Spleen (tissue), 11 donors: ENCODE data around the gene FAM3C. TPM values are rescaled to one million over a fixed set of nuclear protein-coding genes. Genes with fewer than 3 reads are reported as not detected.

Experiments used
- DNase-seq: peaks from one replicate; pipeline ENCODE4 v3.0.0-alpha.2; 2020
- H3K27ac ChIP-seq, 8 donors: fragments of 200-600 bp; sonication (generic) in 7 of 8; 1 replicate in 4 of 8; 2 replicates in 4 of 8; pipeline versions ENCODE4 v1.5.0 to v1.8.0; 2016 to 2021; ENCODE audit warnings: inconsistent platforms in 4 of 8, mild to moderate bottlenecking in 4 of 8, moderate library complexity in 1 of 8
- H3K27me3 ChIP-seq, 7 donors: fragments of 200-600 bp; sonication (generic) in 6 of 7; replicated peaks in 1 of 7; 1 replicate in 4 of 7; 2 replicates in 3 of 7; pipeline versions ENCODE4 v1.5.0 to v1.8.0; 2016 to 2021; ENCODE audit warnings: inconsistent platforms in 3 of 7, mild to moderate bottlenecking in 1 of 7
- H3K36me3 ChIP-seq, 6 donors: fragments of 200-600 bp; sonication (generic) in 5 of 6; 1 replicate in 4 of 6; 2 replicates in 2 of 6; pipeline versions ENCODE4 v1.5.0 to v1.8.0; 2016 to 2021; ENCODE audit warnings: inconsistent platforms in 2 of 6
- H3K4me1 ChIP-seq, 6 donors: fragments of 200-600 bp; sonication (generic) in 5 of 6; 1 replicate in 3 of 6; 2 replicates in 3 of 6; pipeline versions ENCODE4 v1.5.0 to v1.8.0; 2016 to 2021; ENCODE audit warnings: inconsistent platforms in 3 of 6
- H3K4me3 ChIP-seq, 8 donors: fragments of 200-600 bp; sonication (generic) in 7 of 8; 1 replicate in 4 of 8; 2 replicates in 4 of 8; pipeline versions ENCODE4 v1.5.0 to v1.8.0; 2016 to 2021; ENCODE audit warnings: inconsistent platforms in 4 of 8, mild to moderate bottlenecking in 4 of 8, moderate library complexity in 2 of 8
- H3K9me3 ChIP-seq, 8 donors: fragments of 200-600 bp; sonication (generic) in 7 of 8; 1 replicate in 4 of 8; 2 replicates in 4 of 8; pipeline versions ENCODE4 v1.5.0 to v1.8.0; 2016 to 2021; ENCODE audit warnings: inconsistent platforms in 4 of 8
- CTCF ChIP-seq, 11 experiments: fragments of 200-600 bp in 7 of 11; fragments of 450-650 bp in 4 of 11; sonication (generic) in 4 of 11; IDR thresholded peaks in 8 of 11; conservative IDR thresholded peaks in 3 of 11; 1 replicate in 7 of 11; 2 replicates in 4 of 11; pipeline versions ENCODE4 v1.4.0 to v1.8.0; 2016 to 2021; ENCODE audit warnings: antibody characterized with exemption in 11 of 11, inconsistent platforms in 4 of 11, mild to moderate bottlenecking in 1 of 11
- POLR2A ChIP-seq, 3 donors: fragments of 450-650 bp; IDR thresholded peaks; one replicate each; pipeline ENCODE4 v1.5.1; 2017; ENCODE audit warnings: antibody characterized with exemption in 3 of 3, mild to moderate bottlenecking in 1 of 3
- POLR2AphosphoS5 ChIP-seq, 3 donors: sonication (generic); formaldehyde crosslinking; IDR thresholded peaks; one replicate each; pipeline ENCODE4 v1.5.1; 2017; ENCODE audit warnings: antibody characterized with exemption in 3 of 3
- WGBS, 5 donors: extraction: QIAGEN DNeasy Blood & Tissue Kit in 3 of 5; methylation state at CpG; one replicate each; pipeline versions ENCODE4 v1.1.5 to v1.1.7; 2013 to 2018; 5-methylcytosine and 5-hydroxymethylcytosine counted together
- intact Hi-C: fragments of 100-400 bp; cut with DNase I; formaldehyde crosslinking; loops from one replicate; pipeline ENCODE4 v1.15.0; 2023; ENCODE audit warnings: low total_unique reads
- polyA plus RNA-seq, 3 donors: library from polyadenylated mRNA; stranded (reverse); fragments of 200-250 nt; gene quantifications; one replicate each; pipeline ENCODE4 v1.2.1, GENCODE V29; 2013
- total RNA-seq, 7 donors: library from RNA; depleted of rRNA in 3 of 7; stranded (reverse); fragments of >200 nt in 3 of 7; fragmentation: NEBNext Ultra II Directional in 4 of 7; extraction: Animal tissue kit (Norgen Biotek cat#: 25700) in 4 of 7; gene quantifications; one replicate each; pipeline versions ENCODE4 v1.1.0 to v1.2.1, GENCODE V29; 2016 to 2021
- donor health status: healthy with polysubstance abuse.
- donor health status: DM: no; HTN: no; CAD: no; lungs with moderate emphysema.
- donor health status: DM: no; HTN: no; CAD: no.
- donor health status: Bipolar disorder and iron deficiency.
- donor health status: healthy.
- donor health status: DM: no; HTN: no; CAD: no.
- donor health status: DM: yes; HTN: yes; CAD: no.

FAM3C gene
- total and polyA plus RNA-seq, 10 donors = 35.4 to 69.2 (median 54.1) TPM

GRCh38 chr7:121391686-121392085 is 4.4 kb downstream of the FAM3C start:
- Histone ChIP-seq H3K36me3 (peaks cover 0 to 10% (median 0%) of the 10 kb centered on the region in 6 donors), H3K4me1 (peaks cover 32 to 92% (median 73%) of the 10 kb centered on the region in 6 donors), H3K27me3 (no peaks in the 10 kb centered on the region), H3K4me3 (no peak overlapping the region), H3K9me3 (peaks cover 0 to 4% (median 0%) of the 10 kb centered on the region in 8 donors), H3K27ac (peak overlapping the region in 4 of 8 donors; percentile 4 to 65 (median 17))
- no peak for DNase-seq
- intact Hi-C loops = no loop called here
- TF ChIP-seq CTCF (IDR thresholded peaks at IDR 0.05 in 8 of 11, conservative IDR thresholded peaks at IDR 0.05 in 3 of 11) = no peak
- TF ChIP-seq POLR2A (IDR thresholded peaks at IDR 0.05) = no peak
- TF ChIP-seq POLR2AphosphoS5 (IDR thresholded peaks at IDR 0.05) = no peak
- 62 to 93% (median 65%) methylated on average over 3 of the region's 3 CpGs for WGBS, 5 donors

DNA sequence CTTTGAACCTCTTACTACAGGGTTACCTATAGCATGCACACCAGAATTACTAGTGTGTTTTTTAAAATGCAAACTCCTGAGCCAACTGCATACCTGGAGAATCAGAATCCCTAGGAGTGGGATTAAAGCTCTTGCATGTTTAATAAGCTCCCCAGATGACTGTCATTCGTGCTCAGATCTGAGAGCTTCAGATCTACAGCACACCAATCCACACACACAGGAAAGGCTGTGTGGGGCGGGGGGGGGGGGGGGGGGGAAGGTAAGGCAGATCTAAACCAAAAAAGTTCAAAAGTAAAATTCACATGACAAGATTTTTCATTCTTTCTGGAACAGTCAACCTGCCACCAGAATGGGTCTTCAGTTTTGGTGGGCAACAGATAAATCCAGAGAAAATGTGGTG is 5.5 kb downstream of the FAM3C start:
- TF ChIP-seq POLR2A (IDR thresholded peaks at IDR 0.05) (no peak), CTCF (IDR thresholded peaks at IDR 0.05 in 8 of 11, conservative IDR thresholded peaks at IDR 0.05 in 3 of 11) (no peak), POLR2AphosphoS5 (IDR thresholded peaks at IDR 0.05) (no peak)
- peaks cover 0 to 10% (median 0%) of the 10 kb centered on the region in 6 donors for H3K36me3 ChIP-seq
- DNase-seq = no peak
- no peaks in the 10 kb centered on the region for H3K27me3 ChIP-seq
- WGBS, 5 donors = 30 to 67% (median 60%) methylated on average over 1 to 2 of the region's 2 CpGs
- intact Hi-C loops = no loop called here
- no peak overlapping the region for H3K4me3 ChIP-seq
- H3K4me1 ChIP-seq = peaks cover 35 to 97% (median 80%) of the 10 kb centered on the region in 6 donors
- peaks cover 0 to 4% (median 0%) of the 10 kb centered on the region in 8 donors for H3K9me3 ChIP-seq
- H3K27ac ChIP-seq = peak overlapping the region in 3 of 8 donors; percentile 38 to 76 (median 65)

DNA sequence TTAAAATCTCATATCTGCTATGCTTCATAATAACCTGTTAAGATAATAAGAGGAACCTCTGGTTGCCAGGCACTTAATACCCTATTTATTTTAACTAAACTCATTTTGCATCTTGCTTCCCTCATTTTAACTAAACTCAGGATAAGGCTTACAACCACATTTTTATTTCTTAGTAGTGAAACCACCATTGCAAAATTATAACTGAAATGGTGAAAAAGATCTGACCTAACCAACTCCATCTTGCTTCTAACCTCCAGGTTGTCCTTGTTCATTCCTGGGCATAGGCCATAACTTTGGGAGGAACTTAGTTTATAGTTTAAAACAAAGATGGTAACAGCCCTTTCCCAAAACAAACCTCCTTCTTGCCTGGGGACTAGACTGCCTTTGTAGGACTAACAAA is 6.0 kb downstream of the FAM3C start:
- Histone ChIP-seq H3K27me3 (no peaks in the 10 kb centered on the region), H3K27ac (peak overlapping the region in 3 of 8 donors; percentile 38 to 76 (median 65)), H3K4me1 (peaks cover 38 to 97% (median 81%) of the 10 kb centered on the region in 6 donors), H3K9me3 (peaks cover 0 to 4% (median 0%) of the 10 kb centered on the region in 8 donors), H3K36me3 (peaks cover 0 to 10% (median 0%) of the 10 kb centered on the region in 6 donors), H3K4me3 (no peak overlapping the region)
- no peak for DNase-seq
- intact Hi-C loops = no loop called here
- no peak for TF ChIP-seq POLR2A (IDR thresholded peaks at IDR 0.05)

DNA sequence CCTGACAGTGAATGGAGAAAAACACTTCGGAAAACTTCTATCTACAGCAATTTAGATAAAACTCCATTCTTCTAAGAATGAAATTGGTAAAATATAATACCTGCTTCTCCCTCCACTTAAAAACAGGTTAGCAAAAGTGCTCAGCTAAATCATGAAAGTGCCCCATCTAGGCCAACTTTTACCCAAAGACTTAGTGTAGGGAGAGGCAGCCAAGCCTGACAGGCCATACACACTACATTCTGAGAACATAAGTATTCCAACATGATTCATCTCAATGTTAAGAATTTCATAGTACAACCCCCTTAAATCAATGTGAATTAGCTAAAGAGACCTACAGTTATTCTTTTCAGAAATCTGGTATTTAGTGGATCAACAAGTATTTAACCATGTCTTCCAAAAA is 7.2 kb downstream of the FAM3C start:
- no peak for DNase-seq
- peaks cover 0 to 10% (median 0%) of the 10 kb centered on the region in 6 donors for H3K36me3 ChIP-seq
- intact Hi-C loops = no loop called here
- WGBS, 5 donors = 96 to 100% (median 100%) methylated on average over 1 of the region's 1 CpG
- no peak for TF ChIP-seq CTCF (IDR thresholded peaks at IDR 0.05 in 8 of 11, conservative IDR thresholded peaks at IDR 0.05 in 3 of 11)
- TF ChIP-seq POLR2AphosphoS5 (IDR thresholded peaks at IDR 0.05) = no peak
- no peak for TF ChIP-seq POLR2A (IDR thresholded peaks at IDR 0.05)
- no peaks in the 10 kb centered on the region for H3K27me3 ChIP-seq
- no peak overlapping the region for H3K4me3 ChIP-seq
- H3K9me3 ChIP-seq = peaks cover 0 to 4% (median 0%) of the 10 kb centered on the region in 8 donors
- H3K27ac ChIP-seq = peak overlapping the region in 4 of 8 donors; percentile 29 to 76 (median 52)
- peaks cover 37 to 97% (median 81%) of the 10 kb centered on the region in 6 donors for H3K4me1 ChIP-seq
